Neural cell (in vitro differentiated cells): ENCODE results near the gene FGF12. TPM values are rescaled to one million over a fixed set of nuclear protein-coding genes. Genes with fewer than 3 reads are reported as not detected.
A peak's percentile ranks its signal among the peaks of the same experiment; 100 is the strongest.

ENCODE experiments used
- H2AFZ ChIP-seq: fragments of 200-600, 300-800 bp; sonication (generic), shearing (Covaris generic); 2 replicates; pipeline ENCODE4 v1.6.0; 2014; ENCODE audit warnings: low read depth, mild to moderate bottlenecking, antibody characterized with exemption, low read length, moderate library complexity
- H3F3A ChIP-seq: fragments of 200-600 bp; shearing (Covaris generic); 2 replicates; pipeline ENCODE4 v1.6.1; 2016; ENCODE audit warnings: mild to moderate bottlenecking, moderate library complexity, mixed read lengths, antibody characterized with exemption, low read length; ENCODE audit not compliant: insufficient read depth, poor library complexity, severe bottlenecking
- H3K27ac ChIP-seq: fragments of 200-600, 300-800 bp; sonication (generic), shearing (Covaris generic); 2 replicates; pipeline ENCODE4 v1.5.1; 2014; ENCODE audit warnings: mild to moderate bottlenecking, low read length, moderate library complexity
- H3K27me3 ChIP-seq: fragments of 300-800, 200-600 bp; sonication (generic), shearing (Covaris generic); 2 replicates; pipeline ENCODE4 v1.6.0; 2014; ENCODE audit warnings: mild to moderate bottlenecking, low read depth, low read length, moderate library complexity; ENCODE audit not compliant: insufficient read depth
- H3K36me3 ChIP-seq: fragments of 300-800, 200-600 bp; sonication (generic), shearing (Covaris generic); 2 replicates; pipeline ENCODE4 v1.5.1; 2014; ENCODE audit warnings: mild to moderate bottlenecking, antibody characterized with exemption, low read length, moderate library complexity; ENCODE audit not compliant: insufficient read depth
- H3K4me2 ChIP-seq: fragments of 300-800, 200-600 bp; sonication (generic), shearing (Covaris generic); 2 replicates; pipeline ENCODE4 v1.6.0; 2014; ENCODE audit warnings: mild to moderate bottlenecking, low read length
- H3K4me3 ChIP-seq: fragments of 300-800, 200-600 bp; sonication (generic), shearing (Covaris generic); 2 replicates; pipeline ENCODE4 v1.5.1; 2014; ENCODE audit warnings: mild to moderate bottlenecking, low read length, moderate library complexity
- H3K79me2 ChIP-seq: fragments of 200-600 bp; shearing (Covaris generic); replicated peaks from 2 replicates; pipeline ENCODE4 v1.6.0; 2014; ENCODE audit warnings: mild to moderate bottlenecking, low read length, moderate library complexity; ENCODE audit not compliant: insufficient read depth
- H3K9ac ChIP-seq: fragments of 300-800, 200-600 bp; sonication (generic), shearing (Covaris generic); 2 replicates; pipeline ENCODE4 v1.6.1; 2016; ENCODE audit warnings: mild to moderate bottlenecking, low read length, mixed read lengths
- H3K9me2 ChIP-seq: fragments of 200-600 bp; shearing (Covaris generic); 2 replicates; pipeline ENCODE4 v1.6.1; 2016; ENCODE audit warnings: mild to moderate bottlenecking, low read length, mixed read lengths; ENCODE audit not compliant: insufficient read depth
- H3K9me3 ChIP-seq: fragments of 200-600, 300-800 bp; sonication (generic), shearing (Covaris generic); 2 replicates; pipeline ENCODE4 v1.6.1; 2016; ENCODE audit warnings: mild to moderate bottlenecking, mixed run types, low read length, moderate library complexity, mixed read lengths
- H4K20me1 ChIP-seq: fragments of 200-600 bp; shearing (Covaris generic); 2 replicates; pipeline ENCODE4 v1.6.1; 2016; ENCODE audit warnings: mild to moderate bottlenecking, mixed run types; ENCODE audit not compliant: insufficient read depth
- EP300 ChIP-seq: fragments of 450-650 bp; conservative IDR thresholded peaks from 2 replicates; pipeline ENCODE4 v1.6.1; 2014; ENCODE audit warnings: antibody characterized with exemption, mild to moderate bottlenecking, moderate library complexity; ENCODE audit not compliant: poor library complexity, severe bottlenecking
- EZH2 ChIP-seq: fragments of 200-600, 300-800 bp; shearing (Covaris generic), sonication (generic); IDR thresholded peaks from 2 replicates; pipeline ENCODE4 v1.6.1; 2014; ENCODE audit warnings: antibody characterized with exemption, low read length, borderline replicate concordance, mild to moderate bottlenecking; ENCODE audit not compliant: insufficient read depth, poor library complexity, severe bottlenecking
- MXI1 ChIP-seq: fragments of 450-650 bp; conservative IDR thresholded peaks from 2 replicates; pipeline ENCODE4 v1.6.1; 2014; ENCODE audit warnings: antibody characterized with exemption, mild to moderate bottlenecking; ENCODE audit not compliant: poor library complexity, severe bottlenecking
- POLR2AphosphoS5 ChIP-seq: IDR thresholded peaks from 2 replicates; pipeline ENCODE4 v1.6.1; 2012
- RAD21 ChIP-seq: fragments of 450-650 bp; conservative IDR thresholded peaks from 2 replicates; pipeline ENCODE4 v1.6.1; 2014; ENCODE audit warnings: antibody characterized with exemption, mild to moderate bottlenecking, moderate library complexity
- SMC3 ChIP-seq: fragments of 450-650 bp; conservative IDR thresholded peaks from 2 replicates; pipeline ENCODE4 v1.6.1; 2014; ENCODE audit warnings: antibody characterized with exemption, mild to moderate bottlenecking, moderate library complexity; ENCODE audit not compliant: poor library complexity
- polyA plus RNA-seq: library from polyadenylated mRNA; depleted of rRNA; stranded (reverse); fragments of >200 nt; gene quantifications from 2 replicates; pipeline ENCODE4 v1.2.3, GENCODE V29; 2014
- TF ChIP-seq, protein P1 (sequence below): fragments of 450-650 bp; IDR thresholded peaks from 2 replicates; pipeline ENCODE4 v1.5.1; 2014; ENCODE audit warnings: antibody characterized with exemption, mild to moderate bottlenecking, moderate library complexity; ENCODE audit not compliant: poor library complexity, severe bottlenecking
- TF ChIP-seq, protein P2 (sequence below): IDR thresholded peaks from 2 replicates; pipeline ENCODE4 v1.6.1; 2012; ENCODE audit warnings: borderline replicate concordance

The FGF12 gene
- polyA plus RNA-seq, 1 donor from 2014 or later = 4.8 TPM

GRCh38 chr3:192408647-192409200 lies 318.6 kb downstream of the FGF12 start:
- no peaks in the 10 kb centered on the region for H3K9me3 ChIP-seq
- peaks cover 68% of the 10 kb centered on the region for H3K27me3 ChIP-seq
- H3F3A ChIP-seq = no peaks in the 10 kb centered on the region
- H3K36me3 ChIP-seq = no peaks in the 10 kb centered on the region
- H3K27ac ChIP-seq = no peak overlapping the region
- H3K9ac ChIP-seq = peak overlapping the region; percentile 50
- TF ChIP-seq EP300 = no peak
- no peak for TF ChIP-seq RAD21
- TF ChIP-seq EZH2 = peak; percentile 82
- peak; percentile 8 for TF ChIP-seq POLR2AphosphoS5
- TF ChIP-seq, protein P1, sequence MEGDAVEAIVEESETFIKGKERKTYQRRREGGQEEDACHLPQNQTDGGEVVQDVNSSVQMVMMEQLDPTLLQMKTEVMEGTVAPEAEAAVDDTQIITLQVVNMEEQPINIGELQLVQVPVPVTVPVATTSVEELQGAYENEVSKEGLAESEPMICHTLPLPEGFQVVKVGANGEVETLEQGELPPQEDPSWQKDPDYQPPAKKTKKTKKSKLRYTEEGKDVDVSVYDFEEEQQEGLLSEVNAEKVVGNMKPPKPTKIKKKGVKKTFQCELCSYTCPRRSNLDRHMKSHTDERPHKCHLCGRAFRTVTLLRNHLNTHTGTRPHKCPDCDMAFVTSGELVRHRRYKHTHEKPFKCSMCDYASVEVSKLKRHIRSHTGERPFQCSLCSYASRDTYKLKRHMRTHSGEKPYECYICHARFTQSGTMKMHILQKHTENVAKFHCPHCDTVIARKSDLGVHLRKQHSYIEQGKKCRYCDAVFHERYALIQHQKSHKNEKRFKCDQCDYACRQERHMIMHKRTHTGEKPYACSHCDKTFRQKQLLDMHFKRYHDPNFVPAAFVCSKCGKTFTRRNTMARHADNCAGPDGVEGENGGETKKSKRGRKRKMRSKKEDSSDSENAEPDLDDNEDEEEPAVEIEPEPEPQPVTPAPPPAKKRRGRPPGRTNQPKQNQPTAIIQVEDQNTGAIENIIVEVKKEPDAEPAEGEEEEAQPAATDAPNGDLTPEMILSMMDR = no peak
- TF ChIP-seq SMC3 = no peak
- TF ChIP-seq MXI1 = no peak
- no peak overlapping the region for H2AFZ ChIP-seq
- H3K9me2 ChIP-seq = no peaks in the 10 kb centered on the region
- H3K79me2 ChIP-seq = no peaks in the 10 kb centered on the region
- H3K4me3 ChIP-seq = peak overlapping the region; percentile 81
- H3K4me2 ChIP-seq = peak overlapping the region; percentile 59
- H4K20me1 ChIP-seq = no peaks in the 10 kb centered on the region

- H3F3A ChIP-seq = no peaks in the 10 kb centered on the region
- no peaks in the 10 kb centered on the region for H3K9me2 ChIP-seq
- H4K20me1 ChIP-seq = no peaks in the 10 kb centered on the region
- H3K36me3 ChIP-seq = no peaks in the 10 kb centered on the region
- peak overlapping the region; percentile 81 for H3K4me3 ChIP-seq
- no peak overlapping the region for H2AFZ ChIP-seq
- H3K9me3 ChIP-seq = no peaks in the 10 kb centered on the region
- no peak overlapping the region for H3K27ac ChIP-seq
- H3K9ac ChIP-seq = no peak overlapping the region
- no peaks in the 10 kb centered on the region for H3K79me2 ChIP-seq
- TF ChIP-seq RAD21 = peak; percentile 10
- TF ChIP-seq, protein P2, sequence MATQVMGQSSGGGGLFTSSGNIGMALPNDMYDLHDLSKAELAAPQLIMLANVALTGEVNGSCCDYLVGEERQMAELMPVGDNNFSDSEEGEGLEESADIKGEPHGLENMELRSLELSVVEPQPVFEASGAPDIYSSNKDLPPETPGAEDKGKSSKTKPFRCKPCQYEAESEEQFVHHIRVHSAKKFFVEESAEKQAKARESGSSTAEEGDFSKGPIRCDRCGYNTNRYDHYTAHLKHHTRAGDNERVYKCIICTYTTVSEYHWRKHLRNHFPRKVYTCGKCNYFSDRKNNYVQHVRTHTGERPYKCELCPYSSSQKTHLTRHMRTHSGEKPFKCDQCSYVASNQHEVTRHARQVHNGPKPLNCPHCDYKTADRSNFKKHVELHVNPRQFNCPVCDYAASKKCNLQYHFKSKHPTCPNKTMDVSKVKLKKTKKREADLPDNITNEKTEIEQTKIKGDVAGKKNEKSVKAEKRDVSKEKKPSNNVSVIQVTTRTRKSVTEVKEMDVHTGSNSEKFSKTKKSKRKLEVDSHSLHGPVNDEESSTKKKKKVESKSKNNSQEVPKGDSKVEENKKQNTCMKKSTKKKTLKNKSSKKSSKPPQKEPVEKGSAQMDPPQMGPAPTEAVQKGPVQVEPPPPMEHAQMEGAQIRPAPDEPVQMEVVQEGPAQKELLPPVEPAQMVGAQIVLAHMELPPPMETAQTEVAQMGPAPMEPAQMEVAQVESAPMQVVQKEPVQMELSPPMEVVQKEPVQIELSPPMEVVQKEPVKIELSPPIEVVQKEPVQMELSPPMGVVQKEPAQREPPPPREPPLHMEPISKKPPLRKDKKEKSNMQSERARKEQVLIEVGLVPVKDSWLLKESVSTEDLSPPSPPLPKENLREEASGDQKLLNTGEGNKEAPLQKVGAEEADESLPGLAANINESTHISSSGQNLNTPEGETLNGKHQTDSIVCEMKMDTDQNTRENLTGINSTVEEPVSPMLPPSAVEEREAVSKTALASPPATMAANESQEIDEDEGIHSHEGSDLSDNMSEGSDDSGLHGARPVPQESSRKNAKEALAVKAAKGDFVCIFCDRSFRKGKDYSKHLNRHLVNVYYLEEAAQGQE = no peak
- H3K4me2 ChIP-seq = peak overlapping the region; percentile 59
- peaks cover 68% of the 10 kb centered on the region for H3K27me3 ChIP-seq
These were observed 319.2 kb downstream of the FGF12 start for GRCh38 chr3:192408007-192408646.
